Measurements from ENCODE around the gene PCDHA11.
"Not testable (repeated sequence)": the region's sequence is repeated elsewhere in the genome, so short reads cannot be mapped to it uniquely, and the experiment has no call there.

The PCDHA11 gene

GRCh38 chr5:140868721-140869554 is at the start of gene PCDHA11:
PCDHA11 (plus strand) TSS chr5:140868957; CDS start chr5:140869104, 147 bp downstream.
- DNase-seq: peak; percentile 32

GRCh38 chr5:140821375-140822280 is 47.1 kb upstream of the PCDHA11 start, which contains the start of gene PCDHA5:
PCDHA5 (plus strand) TSS chr5:140821613.
- DNase-seq: peak; percentile 19

- no peak for DNase-seq
These were observed 46.5 kb upstream of the PCDHA11 start for GRCh38 chr5:140822281-140822629.

GRCh38 chr5:140822969-140823368 is 45.8 kb upstream of the PCDHA11 start:
- DNase-seq: not testable (repeated sequence)

- DNase-seq: no peak
These were observed 45.3 kb upstream of the PCDHA11 start for GRCh38 chr5:140823475-140823874.

GRCh38 chr5:140827704-140828361 is 40.9 kb upstream of the PCDHA11 start, which contains the start of gene PCDHA6:
PCDHA6 (plus strand) TSS chr5:140827960; CDS start chr5:140828092, 132 bp downstream.
- DNase-seq: peak; percentile 14

- peak; percentile 1 for DNase-seq
These were observed 40.4 kb upstream of the PCDHA11 start for GRCh38 chr5:140828362-140828737.

- DNase-seq: not testable (repeated sequence)
These were observed 39.0 kb upstream of the PCDHA11 start for GRCh38 chr5:140829511-140830501.

- DNase-seq: peak; percentile 10
These were observed 34.8 kb upstream of the PCDHA11 start, which contains the start of gene PCDHA7 for GRCh38 chr5:140833993-140834392. PCDHA7 (plus strand) TSS chr5:140834269; CDS start chr5:140834384, 115 bp downstream.

GRCh38 chr5:140834439-140835008 is 34.2 kb upstream of the PCDHA11 start:
- not testable (repeated sequence) for DNase-seq

GRCh38 chr5:140835622-140836510 is 32.9 kb upstream of the PCDHA11 start:
- DNase-seq: no peak

- peak; percentile 2 for DNase-seq
These were observed 27.5 kb upstream of the PCDHA11 start, which contains the start of gene PCDHA8 for GRCh38 chr5:140840978-140841962. PCDHA8 (plus strand) TSS chr5:140841187; CDS start chr5:140841322, 135 bp downstream.

- DNase-seq: no peak
These were observed 25.7 kb upstream of the PCDHA11 start for GRCh38 chr5:140842798-140843733.

GRCh38 chr5:140848139-140849102 is 20.3 kb upstream of the PCDHA11 start, which contains the start of gene PCDHA9:
PCDHA9 (plus strand) TSS chr5:140848382; CDS start chr5:140848496, 114 bp downstream.
- DNase-seq: peak; percentile 4

GRCh38 chr5:140849831-140850634 is 18.7 kb upstream of the PCDHA11 start:
- DNase-seq: not testable (repeated sequence)

Data from eye (tissue), 1 donor.